ENCODE data around the gene MEIS1.

MEIS1 gene

GRCh38 chr2:66583881-66584280 is 149.0 kb downstream of the MEIS1 start:
- DNase-seq: no peak

DNA sequence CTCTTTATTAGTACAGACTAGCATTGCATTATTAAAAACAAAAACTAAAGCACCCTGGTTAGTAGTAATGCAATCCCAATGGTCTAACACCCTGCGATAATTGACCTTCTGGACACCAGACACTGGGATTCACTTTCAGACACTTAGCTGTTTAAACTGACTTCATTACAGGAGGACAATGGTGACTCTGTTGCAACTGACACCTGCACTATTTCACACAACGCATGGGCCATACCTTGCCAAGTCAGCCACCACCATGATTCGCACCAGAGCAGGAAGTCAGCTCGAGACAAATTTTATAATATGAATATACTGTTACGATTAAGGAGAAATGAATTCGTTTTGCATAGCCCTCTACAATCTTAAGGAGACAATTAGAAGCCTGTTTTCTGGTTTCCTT is 150.7 kb downstream of the MEIS1 start:
- DNase-seq: no peak

DNA sequence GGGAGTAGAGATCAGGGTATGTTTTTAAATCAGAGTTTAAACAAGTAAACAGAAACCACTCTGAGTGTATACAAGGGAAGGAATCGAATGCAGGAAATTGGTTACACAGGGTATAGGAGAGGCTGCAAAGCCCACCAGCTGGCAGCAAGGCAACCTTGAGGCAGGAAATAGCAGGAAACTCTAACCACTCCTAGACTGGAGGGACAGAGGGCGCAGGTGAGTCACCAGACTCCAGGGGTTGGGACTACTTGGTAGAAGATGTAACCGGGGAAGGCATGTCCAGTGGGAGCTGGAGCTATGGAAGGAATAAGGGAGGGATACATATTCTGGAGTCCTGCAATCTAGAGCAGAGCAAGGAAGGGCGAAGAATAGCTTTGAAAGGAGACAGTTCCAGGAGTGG is 152.3 kb downstream of the MEIS1 start:
- no peak for DNase-seq

DNA sequence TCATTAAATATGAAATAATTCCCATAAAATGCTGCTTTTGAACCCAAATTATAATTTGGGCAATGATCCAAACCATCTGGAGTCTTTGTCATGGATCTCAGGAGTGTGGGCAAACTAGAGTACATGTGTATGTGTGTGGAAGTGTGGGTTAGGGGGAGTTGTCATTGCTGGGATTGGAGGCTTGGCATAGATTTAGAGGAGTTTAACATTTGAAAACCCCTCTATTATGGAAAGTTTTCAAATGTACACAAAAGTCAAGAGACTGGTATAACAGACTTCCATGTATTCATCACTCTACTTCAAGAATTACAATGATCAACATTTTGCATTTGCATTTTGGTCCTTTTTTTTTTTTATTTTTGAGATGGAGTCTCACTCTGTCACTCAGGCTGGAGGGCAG is 159.1 kb downstream of the MEIS1 start:
- no peak for DNase-seq

GRCh38 chr2:66595556-66595955 is 160.6 kb downstream of the MEIS1 start:
- DNase-seq: no peak

- no peak for DNase-seq
Observed at GRCh38 chr2:66596256-66596655, 161.3 kb downstream of the MEIS1 start.

GRCh38 chr2:66601624-66602023 is 166.7 kb downstream of the MEIS1 start:
- DNase-seq: no peak

- DNase-seq: no peak
Observed at GRCh38 chr2:66602341-66602740, 167.4 kb downstream of the MEIS1 start.

GRCh38 chr2:66604326-66604725 is 169.4 kb downstream of the MEIS1 start:
- no peak for DNase-seq

GRCh38 chr2:66604976-66605375 is 170.1 kb downstream of the MEIS1 start:
- no peak for DNase-seq

GRCh38 chr2:66607152-66607551 is 172.2 kb downstream of the MEIS1 start:
- no peak for DNase-seq
